ENCODE data around the gene BLVRA.
"Not testable (repeated sequence)": the region's sequence is repeated elsewhere in the genome, so short reads cannot be mapped to it uniquely, and the experiment has no call there.

BLVRA gene

DNA sequence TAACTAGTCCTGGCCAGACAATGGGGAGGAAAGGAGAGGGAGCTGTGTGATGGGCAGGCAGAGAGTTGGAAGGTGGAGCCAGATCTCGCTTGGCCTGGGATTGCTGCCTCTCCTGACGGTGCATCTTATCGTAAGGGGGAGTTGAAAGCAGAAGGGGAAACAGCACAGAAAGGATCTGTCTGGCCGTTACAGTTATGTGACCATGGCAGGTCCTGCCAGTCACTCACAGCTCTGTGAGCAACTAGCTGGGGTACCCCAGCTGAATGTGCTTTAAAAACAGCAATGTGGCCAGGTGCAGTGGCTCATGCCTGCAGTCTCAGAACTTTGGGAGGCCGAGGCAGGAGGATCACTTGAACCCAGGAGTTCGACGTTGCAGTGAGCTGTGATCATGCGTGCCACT, 8.1 kb downstream of the BLVRA start:
- H3K27ac ChIP-seq = no peak overlapping the region
- no peak overlapping the region for H3K4me3 ChIP-seq

GRCh38 chr7:43767311-43767710, 8.8 kb downstream of the BLVRA start:
- Histone ChIP-seq H3K4me3 (no peak overlapping the region), H3K27ac (no peak overlapping the region)

- Histone ChIP-seq H3K27ac (no peak overlapping the region), H3K4me3 (no peak overlapping the region)
Measured at GRCh38 chr7:43768201-43768886, 9.9 kb downstream of the BLVRA start.

DNA sequence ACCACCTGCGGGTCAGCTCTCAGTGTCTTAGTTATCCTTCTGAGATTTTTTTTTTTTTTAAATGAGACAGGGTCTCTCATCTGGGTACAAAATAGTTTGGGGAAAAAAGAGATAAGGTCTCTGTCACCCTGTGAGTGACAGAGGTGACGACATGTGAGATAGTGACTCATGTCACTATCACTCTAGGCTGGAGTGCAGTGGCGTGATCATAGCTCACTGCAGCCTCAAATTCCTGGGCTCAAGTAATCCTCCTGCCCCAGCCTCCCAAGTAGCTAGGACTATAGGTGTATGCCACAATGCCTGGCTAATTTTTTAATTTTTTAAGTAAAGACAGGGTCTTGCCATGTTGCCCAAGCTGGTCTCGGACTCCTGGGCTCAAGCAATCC, 10.4 kb downstream of the BLVRA start:
- H3K27ac ChIP-seq = no peak overlapping the region
- no peak overlapping the region for H3K4me3 ChIP-seq

GRCh38 chr7:43769281-43769680, 10.8 kb downstream of the BLVRA start:
- no peak overlapping the region for H3K4me3 ChIP-seq
- H3K27ac ChIP-seq = no peak overlapping the region

- H3K27ac ChIP-seq = no peak overlapping the region
- H3K4me3 ChIP-seq = no peak overlapping the region
Measured at GRCh38 chr7:43769791-43770465, 11.4 kb downstream of the BLVRA start.

DNA sequence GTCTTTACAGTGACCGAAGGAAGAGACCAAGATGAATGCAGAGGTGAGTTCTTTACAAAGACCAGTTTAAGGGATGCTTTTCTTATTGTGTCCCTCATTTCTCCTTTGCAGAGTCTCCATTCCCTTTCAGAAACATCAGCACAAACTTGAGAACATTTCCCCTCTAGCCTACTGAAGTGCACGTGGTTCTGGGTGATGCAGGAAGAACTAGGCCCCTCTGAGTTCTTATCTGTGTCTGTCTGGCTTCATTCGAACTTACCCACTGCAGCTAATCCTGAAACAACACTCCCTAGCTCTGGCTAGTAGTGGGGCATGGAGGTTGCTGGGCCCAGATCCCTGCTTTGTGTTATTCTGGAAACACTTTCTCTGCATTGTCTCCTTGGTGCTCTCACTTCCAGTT, 12.6 kb downstream of the BLVRA start:
- no peak overlapping the region for H3K4me3 ChIP-seq
- no peak overlapping the region for H3K27ac ChIP-seq

- Histone ChIP-seq H3K4me3 (no peak overlapping the region), H3K27ac (no peak overlapping the region)
Measured at GRCh38 chr7:43771573-43771972, 13.1 kb downstream of the BLVRA start.

- not testable (repeated sequence) for H3K27ac ChIP-seq, H3K4me3 ChIP-seq
Measured at GRCh38 chr7:43773268-43773667, 14.8 kb downstream of the BLVRA start.

GRCh38 chr7:43775255-43775654, 16.8 kb downstream of the BLVRA start:
- H3K4me3 ChIP-seq, H3K27ac ChIP-seq: not testable (repeated sequence)

DNA sequence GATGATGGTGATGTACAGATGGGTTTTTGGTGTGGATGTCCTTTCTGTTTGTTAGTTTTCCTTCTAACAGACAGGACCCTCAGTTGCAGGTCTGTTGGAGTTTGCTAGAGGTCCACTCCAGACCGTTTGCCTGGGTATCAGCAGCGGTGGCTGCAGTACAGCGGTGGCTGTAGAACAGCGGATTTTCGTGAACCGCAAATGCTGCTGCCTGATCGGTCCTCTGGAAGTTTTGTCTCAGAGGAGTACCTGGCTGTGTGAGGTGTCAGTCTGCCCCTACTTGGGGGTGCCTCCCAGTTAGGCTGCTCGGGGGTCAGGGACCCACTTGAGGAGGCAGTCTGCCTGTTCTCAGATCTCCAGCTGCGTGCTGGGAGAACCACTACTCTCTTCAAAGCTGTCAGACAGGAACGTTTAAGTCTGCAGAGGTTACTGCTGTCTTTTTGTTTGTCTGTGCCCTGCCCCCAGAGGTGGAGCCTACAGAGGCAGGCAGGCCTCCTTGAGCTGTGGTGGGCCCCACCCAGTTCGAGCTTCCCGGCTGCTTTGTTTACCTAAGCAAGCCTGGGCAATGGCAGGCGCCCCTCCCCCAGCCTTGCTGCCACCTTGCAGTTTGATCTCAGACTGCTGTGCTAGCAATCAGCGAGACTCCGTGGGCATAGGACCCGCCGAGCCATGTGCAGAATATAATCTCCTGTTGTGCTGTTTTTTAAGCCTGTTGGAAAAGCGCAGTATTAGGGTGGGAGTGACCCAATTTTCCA, 20.0 kb downstream of the BLVRA start:
- Histone ChIP-seq H3K4me3 (peak overlapping the region in 1 of 7 experiments; percentile 9), H3K27ac (peak overlapping the region in 5 of 21 experiments; percentile 5 to 55 (median 42))

DNA sequence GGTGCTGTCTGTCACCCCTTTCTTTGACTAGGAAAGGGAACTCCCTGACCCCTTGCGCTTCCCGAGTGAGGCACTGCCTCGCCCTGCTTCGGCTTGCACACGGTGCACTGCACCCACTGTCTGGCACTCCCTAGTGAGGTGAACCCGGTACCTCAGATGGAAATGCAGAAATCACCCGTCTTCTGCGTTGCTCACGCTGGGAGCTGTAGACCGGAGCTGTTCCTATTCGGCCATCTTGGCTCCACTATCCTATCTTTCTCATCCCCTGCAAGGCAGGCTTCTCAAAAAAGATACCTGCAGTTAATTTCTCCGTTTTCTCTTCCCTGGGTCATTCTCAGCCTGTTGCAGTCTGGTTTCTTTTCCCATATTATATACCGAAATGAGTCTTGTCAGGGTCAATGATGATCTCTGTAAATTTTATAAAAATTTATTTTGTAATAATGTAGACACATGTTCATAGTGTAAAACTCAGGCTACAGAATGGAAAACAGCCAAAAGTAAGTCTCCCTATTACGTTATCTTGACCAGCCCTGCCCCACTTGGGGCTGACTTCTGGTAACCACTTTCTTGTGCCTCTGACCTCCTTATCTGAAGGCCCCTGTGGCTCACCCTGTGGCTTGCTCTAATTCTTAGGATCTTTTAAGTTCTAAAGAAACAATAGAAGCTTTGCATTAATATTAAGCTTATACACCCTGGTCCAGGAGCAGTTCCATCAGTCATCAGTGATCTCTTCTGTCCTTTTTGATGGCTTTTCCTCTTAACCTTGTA, 20.7 kb downstream of the BLVRA start:
- H3K4me3 ChIP-seq = peak overlapping the region in 1 of 7 experiments; percentile 9
- H3K27ac ChIP-seq = peak overlapping the region in 12 of 21 experiments; percentile 5 to 63 (median 44)

GRCh38 chr7:43781726-43782607, 23.5 kb downstream of the BLVRA start:
- Histone ChIP-seq H3K4me3 (no peak overlapping the region), H3K27ac (peak overlapping the region in 4 of 21 experiments; percentile 24 to 74 (median 60))

GRCh38 chr7:43782768-43783555, 24.5 kb downstream of the BLVRA start:
- Histone ChIP-seq H3K4me3 (no peak overlapping the region), H3K27ac (peak overlapping the region in 3 of 21 experiments; percentile 24 to 74 (median 70))

GRCh38 chr7:43784030-43784584, 25.6 kb downstream of the BLVRA start:
- Histone ChIP-seq H3K4me3 (no peak overlapping the region), H3K27ac (no peak overlapping the region)

GRCh38 chr7:43784585-43785087, 26.2 kb downstream of the BLVRA start:
- H3K4me3 ChIP-seq = not testable (repeated sequence)
- H3K27ac ChIP-seq = peak overlapping the region in 4 of 21 experiments; percentile 11 to 51 (median 20)

DNA sequence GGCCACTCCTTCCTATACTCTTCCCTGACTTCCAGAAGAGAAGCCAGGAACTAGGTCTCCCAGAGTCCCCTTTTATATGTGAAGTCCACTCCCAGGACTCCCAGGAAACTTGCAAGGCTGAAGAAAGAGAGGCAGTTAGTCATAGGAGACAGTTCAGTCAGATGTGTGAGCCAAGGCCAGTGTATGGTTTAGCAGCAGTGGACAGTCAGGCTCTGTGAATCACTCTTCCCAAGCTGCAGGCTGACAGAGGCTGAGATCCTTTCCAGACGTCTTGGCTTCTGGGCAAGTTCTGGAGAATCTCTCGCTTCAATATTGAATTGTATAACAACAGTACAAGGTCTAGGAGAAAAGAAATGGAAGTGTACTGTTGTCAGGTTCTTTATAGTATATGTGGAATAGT, 26.9 kb downstream of the BLVRA start:
- Histone ChIP-seq H3K4me3 (no peak overlapping the region), H3K27ac (peak overlapping the region in 3 of 21 experiments; percentile 13 to 51 (median 26))

GRCh38 chr7:43787771-43788170, 29.3 kb downstream of the BLVRA start:
- Histone ChIP-seq H3K27ac (no peak overlapping the region), H3K4me3 (no peak overlapping the region)

Measured in skin epidermis (tissue), 12 donors.